Kidney glomerular epithelial cell (primary cell): ENCODE measurements around the gene SNRNP25.

ENCODE experiments used
- DNase-seq: peaks from one replicate; lab custom pipeline; 2025; lab: John Stamatoyannopoulos, UW

Gene SNRNP25

DNA sequence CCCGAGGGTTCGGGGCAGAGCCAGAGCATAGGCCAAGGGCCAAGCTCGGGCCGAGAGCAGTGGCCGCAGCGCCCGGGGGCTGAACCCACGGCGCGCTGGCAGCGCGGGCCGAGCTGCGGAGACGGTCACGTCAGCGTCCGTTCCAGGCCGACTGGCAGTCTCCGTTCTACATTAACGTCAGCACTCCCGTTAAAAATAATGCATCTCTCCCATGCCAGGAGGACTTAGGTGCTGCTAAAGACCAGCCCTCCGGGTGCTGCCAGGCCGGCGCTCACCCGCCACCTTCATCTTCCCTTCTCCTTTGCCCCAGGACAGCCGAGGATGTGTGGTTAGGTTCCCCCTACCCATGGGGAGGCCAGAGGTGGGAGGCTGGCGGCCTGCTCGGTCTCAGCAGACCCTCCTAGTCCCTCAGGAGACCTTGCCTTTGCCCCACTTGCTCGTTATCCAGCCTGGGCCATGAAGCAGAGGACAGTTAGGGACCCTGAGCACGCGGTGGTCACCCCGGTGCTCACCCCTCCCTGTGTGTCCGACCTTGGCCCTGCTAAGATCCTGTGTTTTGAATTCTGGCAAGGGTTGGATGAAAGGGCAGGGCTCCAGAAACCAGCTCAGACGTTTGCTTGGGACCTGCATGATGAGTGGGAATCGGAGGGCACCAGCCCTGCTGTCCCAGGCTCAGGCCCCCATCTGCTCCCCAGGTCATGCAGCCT lies 25.0 kb downstream of the SNRNP25 start:
- DNase-seq = no peak

DNA sequence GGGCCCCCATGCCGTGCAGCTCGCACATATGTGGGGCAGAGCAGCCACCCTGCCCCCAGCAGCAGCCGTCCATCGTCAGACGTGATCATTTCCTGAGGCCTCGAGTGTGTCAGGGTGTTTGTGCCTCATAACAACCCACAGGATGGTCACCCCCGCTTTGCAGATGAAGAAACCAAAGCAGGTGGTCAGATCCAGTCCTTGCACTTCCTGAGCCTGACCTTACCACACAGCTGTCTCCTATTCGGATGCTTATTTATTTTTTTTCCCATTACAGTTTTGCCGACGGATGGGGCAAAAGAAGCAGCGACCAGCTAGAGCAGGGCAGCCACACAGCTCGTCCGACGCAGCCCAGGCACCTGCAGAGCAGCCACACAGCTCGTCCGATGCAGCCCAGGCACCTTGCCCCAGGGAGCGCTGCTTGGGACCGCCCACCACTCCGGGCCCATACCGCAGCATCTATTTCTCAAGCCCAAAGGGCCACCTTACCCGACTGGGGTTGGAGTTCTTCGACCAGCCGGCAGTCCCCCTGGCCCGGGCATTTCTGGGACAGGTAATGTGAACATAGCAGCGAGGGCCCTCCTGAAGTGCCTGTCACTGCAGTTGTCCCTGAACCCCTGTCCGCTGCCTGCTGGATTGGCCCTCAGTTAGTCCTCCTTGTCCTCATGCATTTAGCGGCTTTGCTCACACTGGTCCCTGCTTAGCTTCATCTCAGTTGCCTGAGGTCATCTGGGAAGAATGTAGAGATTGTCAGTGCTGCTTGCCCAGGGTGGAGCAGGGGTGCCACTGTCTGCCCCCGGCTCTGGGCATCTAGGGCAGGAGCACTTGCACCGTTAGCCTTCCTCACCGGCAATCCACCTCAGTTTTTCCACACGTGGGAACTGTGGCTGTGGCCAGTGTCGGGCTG lies 25.8 kb downstream of the SNRNP25 start:
- DNase-seq = no peak

- no peak for DNase-seq
These were observed 29.5 kb downstream of the SNRNP25 start for GRCh38 chr16:83060-83603.

GRCh38 chr16:83781-84615 lies 30.4 kb downstream of the SNRNP25 start:
- DNase-seq = no peak

- peak; percentile 98 for DNase-seq
These were observed 31.2 kb downstream of the SNRNP25 start for GRCh38 chr16:84718-85406.

- no peak for DNase-seq
These were observed 31.8 kb downstream of the SNRNP25 start for GRCh38 chr16:85407-85782.

DNA sequence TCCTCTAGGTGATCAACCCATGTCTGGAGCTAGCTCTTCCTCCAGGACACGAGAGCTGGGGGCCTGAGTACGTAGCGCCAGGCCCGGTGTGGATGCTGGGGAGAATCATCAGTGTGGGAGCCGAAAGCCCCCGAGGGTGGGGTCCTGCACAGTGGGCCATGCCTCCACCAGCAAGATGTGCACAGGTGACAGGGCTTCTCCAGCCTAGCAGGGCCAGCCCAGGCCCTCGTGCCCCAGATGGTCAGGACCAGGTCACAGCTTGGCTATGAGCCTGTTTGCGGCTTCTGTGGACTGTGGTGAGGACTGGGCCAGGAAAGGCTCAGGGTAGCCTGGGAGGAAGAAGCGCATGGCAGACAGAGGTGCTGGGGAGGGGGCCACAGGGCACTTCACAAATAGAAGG lies 32.2 kb downstream of the SNRNP25 start:
- no peak for DNase-seq

GRCh38 chr16:86483-86952 lies 32.9 kb downstream of the SNRNP25 start:
- no peak for DNase-seq

DNA sequence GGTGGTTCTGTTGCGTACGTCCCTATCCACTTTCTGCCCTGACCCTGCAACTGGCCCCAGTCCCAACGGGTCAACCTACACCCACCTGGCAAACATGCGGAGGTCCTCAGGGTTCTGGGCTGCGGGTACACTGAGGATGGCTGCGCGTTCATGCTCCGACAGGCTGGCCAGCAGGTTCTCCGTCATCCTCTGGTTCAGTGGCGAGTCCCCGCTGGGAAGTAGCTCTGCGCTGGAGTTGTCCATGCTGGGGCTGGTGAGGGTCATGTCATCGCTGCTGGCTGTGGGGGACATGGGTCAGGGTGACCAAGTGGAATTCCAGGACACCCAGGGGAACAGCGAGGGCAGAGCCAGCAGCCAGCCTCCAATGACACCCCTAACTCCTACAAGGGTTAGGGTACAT lies 35.0 kb downstream of the SNRNP25 start:
- no peak for DNase-seq

DNA sequence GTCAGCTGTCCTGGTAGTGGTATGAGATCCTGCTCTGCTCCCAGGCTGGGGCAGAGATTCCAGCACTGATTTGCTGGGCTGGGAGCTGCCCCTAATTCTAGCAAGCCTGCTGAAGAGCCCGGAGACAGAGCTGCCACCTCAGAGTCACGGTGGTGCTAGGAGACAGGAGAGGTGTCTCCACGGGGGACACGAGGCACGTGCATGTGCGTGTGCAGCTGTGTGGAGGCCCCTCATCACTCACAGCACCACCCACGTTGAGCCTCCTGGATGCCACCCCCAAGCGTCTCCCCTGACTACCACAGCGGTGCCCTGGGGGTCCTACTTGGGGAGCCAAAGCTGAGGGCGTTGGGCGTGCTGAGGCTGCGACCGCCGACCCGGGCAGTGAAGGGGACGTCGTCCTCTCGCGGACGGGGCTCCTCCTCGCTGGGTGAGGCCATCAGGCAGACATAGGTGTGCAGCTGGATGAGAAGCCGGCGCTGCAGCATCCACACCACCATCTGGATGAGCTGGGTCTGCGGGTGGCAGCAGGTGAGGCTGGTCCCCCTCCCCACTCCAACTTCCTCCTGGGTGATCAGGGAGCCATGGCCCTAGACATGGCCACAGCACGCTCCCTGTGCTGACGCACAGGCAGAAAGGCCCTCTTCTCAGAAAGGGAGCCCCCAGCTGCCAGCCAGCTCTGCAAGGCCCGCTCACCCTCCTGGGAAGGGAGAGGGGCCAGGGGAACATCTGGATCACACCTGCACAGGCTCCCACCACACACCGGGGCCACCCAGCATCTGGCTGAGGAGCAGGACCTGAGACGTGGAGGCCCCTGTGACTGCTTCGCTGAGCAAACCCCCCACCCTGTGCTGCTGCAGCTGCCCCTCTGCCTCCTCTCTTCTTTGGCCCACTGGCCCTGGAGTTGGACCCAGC lies 36.0 kb downstream of the SNRNP25 start:
- DNase-seq = no peak

DNA sequence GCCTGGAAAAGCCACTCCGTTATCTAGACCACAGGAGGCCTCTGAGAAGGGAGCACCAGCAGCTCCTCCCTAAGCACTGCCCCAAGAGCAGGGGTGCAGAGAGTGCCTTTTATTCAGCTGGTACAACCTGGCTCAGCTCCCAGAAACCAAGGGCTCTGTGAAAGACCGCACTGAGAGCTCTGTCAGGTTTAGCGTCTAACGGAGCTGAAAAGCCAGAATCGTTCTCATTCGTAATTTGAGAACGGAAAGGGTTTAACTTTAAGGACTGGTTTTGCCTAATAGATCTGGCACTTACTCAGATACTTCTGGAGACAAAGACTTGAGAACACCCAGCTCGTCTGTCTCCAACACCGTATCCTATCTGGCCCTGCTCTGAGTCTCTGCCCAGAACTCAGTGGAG lies 37.9 kb downstream of the SNRNP25 start:
- DNase-seq = no peak

DNA sequence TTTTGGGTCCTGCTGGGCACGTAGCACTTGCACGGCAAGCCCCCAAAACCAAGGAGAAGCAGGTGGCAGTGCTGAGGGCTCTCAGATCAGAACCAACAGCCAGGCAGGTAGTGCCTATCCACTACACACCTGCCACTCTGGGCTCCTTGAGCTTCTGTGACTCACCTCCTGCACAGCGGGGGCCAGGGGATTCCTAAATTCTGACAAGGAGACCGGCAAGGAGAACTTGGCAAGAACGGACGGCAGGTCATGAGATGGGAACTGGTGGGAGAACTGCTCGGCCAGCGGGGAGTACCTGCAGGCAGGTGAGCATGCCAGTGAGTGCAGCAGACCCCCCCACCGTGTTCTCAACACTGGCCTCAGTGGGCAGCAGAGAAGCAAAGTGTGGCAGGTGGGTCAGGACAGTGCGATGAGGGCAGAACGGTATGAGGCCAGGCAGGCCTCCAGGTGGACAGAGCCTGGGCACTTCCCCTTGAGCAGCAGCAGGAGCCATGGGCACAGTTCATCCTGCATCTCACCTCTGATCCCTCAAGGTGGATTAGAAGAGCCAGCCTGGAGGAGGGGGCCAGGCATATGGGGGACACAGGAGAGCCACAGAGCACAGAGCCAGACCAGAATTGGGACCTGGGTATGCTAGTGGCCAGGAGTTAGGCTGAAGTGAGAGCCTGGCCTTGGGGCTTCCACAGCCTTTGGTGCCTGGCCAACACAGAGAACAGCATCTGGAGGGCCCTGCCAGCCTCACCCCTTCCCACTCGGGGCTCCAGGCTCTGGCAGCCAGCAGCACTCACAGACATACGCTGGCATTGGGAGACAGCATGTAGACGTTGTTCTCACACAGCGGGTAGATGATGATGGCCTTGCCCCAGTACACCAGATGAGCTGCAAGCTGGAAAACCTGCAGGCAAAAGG lies 39.1 kb downstream of the SNRNP25 start:
- no peak for DNase-seq

- no peak for DNase-seq
These were observed 41.3 kb downstream of the SNRNP25 start for GRCh38 chr16:94918-95265.

- DNase-seq = peak; percentile 72
These were observed 43.3 kb downstream of the SNRNP25 start for GRCh38 chr16:96935-97381.

DNA sequence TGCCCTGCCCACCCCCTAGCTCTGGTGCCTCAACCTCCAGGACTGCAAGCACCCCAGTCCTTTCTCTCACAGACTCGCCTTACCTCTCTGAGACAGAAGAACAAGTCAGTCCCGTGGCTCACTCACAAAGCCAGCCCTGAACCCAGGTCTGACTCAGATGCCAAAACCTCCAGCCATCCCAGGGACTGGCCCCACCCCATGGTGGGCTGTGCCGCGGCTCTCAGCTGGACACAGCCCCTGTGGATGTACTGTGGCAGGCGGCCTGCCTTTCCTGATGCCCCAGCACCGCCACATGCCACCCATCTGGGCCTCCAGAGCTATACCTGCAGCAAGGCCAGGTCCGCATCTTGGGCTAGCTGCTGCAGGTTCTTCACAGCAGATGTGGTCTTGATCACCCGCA lies 44.2 kb downstream of the SNRNP25 start:
- DNase-seq = no peak

DNA sequence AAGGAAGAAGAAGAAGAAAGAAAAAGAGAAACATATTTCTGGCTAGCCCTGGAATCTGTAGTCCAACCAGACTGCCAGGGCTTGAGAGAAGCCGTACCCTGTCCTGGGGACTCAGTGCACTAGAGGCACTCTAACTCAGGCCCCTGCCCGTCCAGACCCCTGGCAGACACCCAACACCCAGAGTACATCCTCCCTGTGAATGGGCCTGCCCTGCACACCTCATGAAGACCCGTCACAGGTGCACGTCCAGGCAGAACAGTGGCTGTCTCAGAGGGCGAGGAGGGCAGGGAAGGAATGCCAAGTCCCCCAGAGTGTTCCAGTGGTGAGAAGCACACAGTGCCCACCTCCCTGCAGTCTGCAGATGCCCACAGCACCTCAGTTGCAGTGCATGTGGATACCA lies 47.4 kb downstream of the SNRNP25 start:
- DNase-seq = no peak

DNA sequence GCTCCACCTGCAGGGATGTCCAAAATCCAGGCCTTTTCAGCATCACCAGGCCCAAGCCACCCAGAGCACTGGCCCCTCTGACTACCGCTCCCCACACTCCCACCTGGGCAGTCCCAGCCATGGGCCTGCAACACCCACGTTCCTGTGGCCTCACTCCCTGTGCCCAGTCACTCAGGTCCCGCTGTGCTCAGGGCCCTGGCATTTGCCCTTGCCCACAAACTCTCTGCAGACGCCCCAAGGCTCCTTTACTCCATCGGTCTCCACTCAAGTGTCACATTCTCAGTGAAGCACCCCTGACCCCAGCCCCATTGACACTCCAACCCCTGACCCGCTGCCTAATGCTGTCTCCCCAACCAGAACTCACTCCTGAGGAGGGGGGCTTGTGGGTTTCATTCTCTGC lies 48.0 kb downstream of the SNRNP25 start:
- DNase-seq = no peak

DNA sequence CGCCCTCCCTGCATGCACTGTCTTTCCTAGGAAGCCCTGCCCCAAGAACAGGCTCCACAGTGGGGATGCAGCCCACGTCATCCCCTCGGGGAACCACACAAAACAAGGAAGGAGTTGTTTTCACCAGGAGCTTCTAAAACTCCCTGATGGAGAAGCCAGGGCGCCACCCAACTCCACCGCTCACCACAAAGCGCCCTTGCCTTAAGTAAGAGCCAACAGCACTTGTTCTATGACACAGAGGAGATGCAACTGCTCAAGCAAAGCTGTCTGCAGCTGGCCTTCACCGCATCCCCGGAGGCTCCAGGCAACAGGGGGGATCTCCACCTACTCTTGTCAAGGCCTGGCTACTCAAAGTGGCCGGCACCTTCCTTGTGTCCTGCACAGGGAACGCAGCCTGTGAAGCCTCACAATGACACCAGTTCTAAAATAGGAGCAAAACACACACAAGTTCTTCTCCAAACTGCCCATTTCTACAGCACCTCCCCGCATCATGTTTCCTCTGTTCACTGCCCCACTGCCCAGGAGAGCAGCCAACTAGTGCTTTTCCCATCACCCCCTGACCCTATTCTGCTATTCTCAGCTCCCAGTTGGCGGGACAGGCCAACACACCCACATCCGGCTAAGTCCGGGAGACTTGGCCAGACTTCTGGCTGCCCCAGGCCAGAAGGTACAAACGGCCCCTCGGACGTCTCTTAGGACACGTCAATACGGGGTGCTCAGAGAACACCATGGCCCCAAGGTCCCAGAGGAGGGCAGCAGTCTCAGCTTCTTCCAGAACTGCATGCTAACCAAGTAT lies 48.6 kb downstream of the SNRNP25 start:
- DNase-seq = peak; percentile 28

- no peak for DNase-seq
These were observed 50.7 kb downstream of the SNRNP25 start for GRCh38 chr16:104355-104754.
